Activated B cell treated with CpG ODN at 0.5 μM for 24 hours (primary cell): ENCODE measurements around the gene CHD6. TPM values are rescaled to one million over a fixed set of nuclear protein-coding genes. Genes with fewer than 3 reads are reported as not detected.

Experiments
- ATAC-seq: fragments of 200-7000 bp; cut with Tn5 transposase; one replicate; pipeline ENCODE4 v1.10.0; 2021; ENCODE audit warnings: low read depth, mild to moderate bottlenecking, moderate library complexity
- CTCF ChIA-PET: fragments of 350-600 bp; sonication (Branson Sonifier 250); formaldehyde crosslinking; loops from one replicate; lab custom pipeline; 2021; ENCODE audit warnings: antibody characterized with exemption; lab: Charles Lee
- POLR2A ChIA-PET: fragments of 350-600 bp; sonication (Branson Sonifier 250); formaldehyde crosslinking; loops from one replicate; lab custom pipeline; 2021; ENCODE audit warnings: antibody characterized with exemption; lab: Charles Lee
- DNase-seq: peaks from one replicate; pipeline ENCODE4 v3.0.0; 2022
- H3K27ac Mint-ChIP-seq: one replicate; pipeline ENCODE4 v1.8.0; 2020; ENCODE audit warnings: mixed read lengths
- H3K27me3 Mint-ChIP-seq: one replicate; pipeline ENCODE4 v1.8.0; 2021; ENCODE audit warnings: mixed read lengths
- H3K36me3 Mint-ChIP-seq: one replicate; pipeline ENCODE4 v1.8.0; 2021; ENCODE audit warnings: low read depth, mixed read lengths
- H3K4me1 Mint-ChIP-seq: one replicate; pipeline ENCODE4 v1.8.0; 2021; ENCODE audit warnings: mixed read lengths
- H3K4me3 Mint-ChIP-seq: one replicate; pipeline ENCODE4 v1.8.0; 2020; ENCODE audit warnings: mild to moderate bottlenecking, mixed read lengths
- H3K9me3 Mint-ChIP-seq: one replicate; pipeline ENCODE4 v1.8.0; 2020; ENCODE audit warnings: mixed read lengths
- intact Hi-C: fragments of 100-400 bp; cut with micrococcal nuclease; formaldehyde crosslinking; loops from one replicate; pipeline ENCODE4 v1.15.1; 2024
- total RNA-seq: library from RNA; stranded (reverse); gene quantifications from 2 replicates; pipeline ENCODE4 v1.2.3, GENCODE V29; 2022
- TF ChIP-seq, protein P1 (sequence below): fragments of 200-600 bp; IDR thresholded peaks from one replicate; pipeline ENCODE4 v1.8.0; 2022; ENCODE audit warnings: antibody characterized with exemption, mild to moderate bottlenecking

Gene CHD6
- total RNA-seq, 1 donor from 2014 or later: 59.9 TPM

DNA sequence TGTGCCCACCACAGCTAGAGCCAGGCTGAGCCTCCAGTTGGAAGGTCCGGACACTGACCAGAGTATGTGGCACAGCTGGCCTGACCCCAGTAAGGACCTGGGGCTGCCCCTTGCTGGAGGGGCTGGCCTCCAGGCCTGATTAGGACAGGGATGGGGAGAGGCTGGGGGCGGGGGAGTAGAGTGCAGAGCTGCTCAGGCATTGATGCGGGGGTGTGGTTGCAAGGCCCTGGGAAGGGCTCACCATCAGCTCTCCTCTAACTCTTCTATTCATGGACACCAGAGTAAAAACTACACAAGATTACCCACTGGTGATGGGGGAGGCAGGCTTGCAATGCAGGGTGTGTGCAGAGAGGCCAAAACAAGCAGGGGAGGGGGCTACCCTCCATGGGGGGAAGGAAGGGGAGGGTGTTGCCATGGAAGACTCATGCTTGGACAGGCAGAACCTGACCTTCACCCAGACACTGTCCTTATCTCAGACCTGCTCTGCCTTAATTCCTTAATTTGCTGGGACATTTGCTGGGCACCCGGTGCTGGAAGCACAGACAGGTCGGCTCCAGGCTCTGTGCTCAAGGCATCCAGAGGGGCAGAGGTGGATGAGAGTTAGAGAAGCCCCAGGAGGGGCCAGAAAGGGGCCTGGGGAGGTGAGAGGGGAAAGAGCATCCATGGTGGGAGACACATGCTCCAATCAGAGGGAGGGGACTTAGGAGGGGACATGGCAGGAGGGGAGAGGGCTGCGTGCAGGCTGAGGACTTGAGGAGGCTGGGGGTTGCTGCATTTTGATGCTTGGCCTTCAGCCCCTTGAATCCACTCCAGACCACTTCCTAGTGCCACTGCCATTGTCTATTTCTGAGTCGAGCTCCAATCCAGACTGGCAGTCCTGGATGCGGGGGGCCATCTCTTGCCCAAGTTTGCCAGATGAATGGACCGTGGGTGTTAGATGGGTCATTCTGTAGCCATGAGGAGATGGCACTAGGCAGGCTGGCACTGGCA, 244.0 kb downstream of the CHD6 start:
- Mint-ChIP-seq H3K9me3 (peaks cover 10% of the 10 kb centered on the region), H3K36me3 (no peaks in the 10 kb centered on the region), H3K27ac (no peak overlapping the region), H3K4me3 (no peak overlapping the region), H3K27me3 (peaks cover 32% of the 10 kb centered on the region), H3K4me1 (no peaks in the 10 kb centered on the region)
- ChIA-PET POLR2A (no interaction called here), CTCF (no interaction called here)
- DNase-seq: no peak
- ATAC-seq: no peak
- intact Hi-C loops: no loop called here
- TF ChIP-seq, protein P1, sequence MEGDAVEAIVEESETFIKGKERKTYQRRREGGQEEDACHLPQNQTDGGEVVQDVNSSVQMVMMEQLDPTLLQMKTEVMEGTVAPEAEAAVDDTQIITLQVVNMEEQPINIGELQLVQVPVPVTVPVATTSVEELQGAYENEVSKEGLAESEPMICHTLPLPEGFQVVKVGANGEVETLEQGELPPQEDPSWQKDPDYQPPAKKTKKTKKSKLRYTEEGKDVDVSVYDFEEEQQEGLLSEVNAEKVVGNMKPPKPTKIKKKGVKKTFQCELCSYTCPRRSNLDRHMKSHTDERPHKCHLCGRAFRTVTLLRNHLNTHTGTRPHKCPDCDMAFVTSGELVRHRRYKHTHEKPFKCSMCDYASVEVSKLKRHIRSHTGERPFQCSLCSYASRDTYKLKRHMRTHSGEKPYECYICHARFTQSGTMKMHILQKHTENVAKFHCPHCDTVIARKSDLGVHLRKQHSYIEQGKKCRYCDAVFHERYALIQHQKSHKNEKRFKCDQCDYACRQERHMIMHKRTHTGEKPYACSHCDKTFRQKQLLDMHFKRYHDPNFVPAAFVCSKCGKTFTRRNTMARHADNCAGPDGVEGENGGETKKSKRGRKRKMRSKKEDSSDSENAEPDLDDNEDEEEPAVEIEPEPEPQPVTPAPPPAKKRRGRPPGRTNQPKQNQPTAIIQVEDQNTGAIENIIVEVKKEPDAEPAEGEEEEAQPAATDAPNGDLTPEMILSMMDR: no peak

DNA sequence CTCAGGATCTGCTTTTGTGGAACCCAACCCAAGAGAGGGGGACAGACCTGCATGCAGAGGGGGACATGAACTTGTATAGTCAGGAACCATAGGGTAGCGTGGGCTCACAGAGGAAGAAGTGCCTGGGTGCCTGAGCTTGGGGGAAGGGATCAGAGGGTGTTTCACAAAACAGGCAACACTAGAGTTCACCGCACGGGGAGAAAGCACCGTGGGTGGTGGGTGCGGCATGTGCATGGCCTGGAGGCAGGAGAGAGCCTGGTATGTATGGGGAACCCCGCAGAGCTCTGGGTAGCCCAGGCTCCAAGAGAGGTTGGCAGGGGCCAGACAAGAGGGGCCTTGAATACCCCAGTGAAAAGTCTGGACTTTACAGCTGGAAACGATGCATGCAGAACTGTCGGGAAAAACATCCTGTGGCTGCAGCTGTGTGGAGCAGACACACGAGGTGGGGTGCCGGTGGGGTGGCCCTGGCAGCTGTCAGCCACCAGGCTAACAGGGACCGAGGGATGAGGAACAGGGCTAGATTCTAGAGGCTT, 244.9 kb downstream of the CHD6 start:
- peaks cover 35% of the 10 kb centered on the region for H3K27me3 Mint-ChIP-seq
- H3K36me3 Mint-ChIP-seq: no peaks in the 10 kb centered on the region
- intact Hi-C loops: no loop called here
- peaks cover 10% of the 10 kb centered on the region for H3K9me3 Mint-ChIP-seq
- CTCF ChIA-PET: no interaction called here
- no peak overlapping the region for H3K27ac Mint-ChIP-seq
- TF ChIP-seq, protein P1: no peak
- POLR2A ChIA-PET: no interaction called here
- DNase-seq: no peak
- no peak for ATAC-seq
- H3K4me1 Mint-ChIP-seq: no peaks in the 10 kb centered on the region
- no peak overlapping the region for H3K4me3 Mint-ChIP-seq

DNA sequence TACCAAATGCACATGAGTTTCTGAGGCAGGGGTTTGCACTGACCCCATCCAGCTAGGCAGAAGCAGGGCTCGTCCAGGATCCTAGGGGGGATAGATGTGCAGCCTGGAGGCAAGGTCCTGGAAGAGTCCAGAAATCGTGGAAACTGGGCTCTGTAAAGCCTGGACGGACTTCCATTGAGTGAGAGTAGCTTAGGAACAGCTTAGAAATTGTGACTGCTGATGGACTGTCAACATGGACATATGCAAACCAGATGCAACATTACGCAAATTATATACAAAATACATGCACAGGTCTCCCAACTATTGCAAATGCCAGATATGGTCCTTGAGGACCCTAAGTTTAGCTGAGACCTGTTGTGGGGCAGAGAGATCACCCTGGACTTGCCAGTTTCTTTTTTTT, 246.8 kb downstream of the CHD6 start:
- DNase-seq (no peak), ATAC-seq (no peak)
- POLR2A ChIA-PET: no interaction called here
- no peaks in the 10 kb centered on the region for H3K36me3 Mint-ChIP-seq
- intact Hi-C loops: no loop called here
- TF ChIP-seq, protein P1: no peak
- H3K27ac Mint-ChIP-seq: no peak overlapping the region
- CTCF ChIA-PET: no interaction called here
- peaks cover 44% of the 10 kb centered on the region for H3K27me3 Mint-ChIP-seq
- H3K4me1 Mint-ChIP-seq: peaks cover 7% of the 10 kb centered on the region
- peaks cover 10% of the 10 kb centered on the region for H3K9me3 Mint-ChIP-seq
- no peak overlapping the region for H3K4me3 Mint-ChIP-seq

DNA sequence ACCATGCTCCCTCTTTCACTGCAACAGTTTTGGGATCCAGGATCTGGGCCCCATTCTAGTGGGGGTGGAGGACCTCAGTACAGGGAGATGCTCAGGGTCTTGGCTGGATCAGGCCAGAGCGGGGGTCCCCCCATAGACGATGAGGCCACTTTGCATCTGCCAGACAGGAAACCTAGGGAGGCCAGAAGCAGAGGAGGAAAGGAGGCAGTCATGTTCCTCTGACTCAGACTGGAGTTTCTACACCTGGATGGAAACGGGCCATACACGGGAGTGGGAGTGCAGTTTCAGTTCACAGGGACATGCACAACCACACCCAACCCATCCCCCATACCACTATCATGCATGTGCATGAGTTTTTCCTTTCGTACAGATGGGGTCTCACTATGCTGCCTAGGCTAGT, 248.0 kb downstream of the CHD6 start:
- H3K27ac Mint-ChIP-seq: no peak overlapping the region
- peaks cover 39% of the 10 kb centered on the region for H3K27me3 Mint-ChIP-seq
- H3K4me3 Mint-ChIP-seq: no peak overlapping the region
- peaks cover 9% of the 10 kb centered on the region for H3K4me1 Mint-ChIP-seq
- TF ChIP-seq, protein P1: no peak
- CTCF ChIA-PET: no interaction called here
- no peak for ATAC-seq
- intact Hi-C loops: no loop called here
- POLR2A ChIA-PET: no interaction called here
- H3K9me3 Mint-ChIP-seq: peaks cover 10% of the 10 kb centered on the region
- no peak for DNase-seq
- H3K36me3 Mint-ChIP-seq: no peaks in the 10 kb centered on the region

DNA sequence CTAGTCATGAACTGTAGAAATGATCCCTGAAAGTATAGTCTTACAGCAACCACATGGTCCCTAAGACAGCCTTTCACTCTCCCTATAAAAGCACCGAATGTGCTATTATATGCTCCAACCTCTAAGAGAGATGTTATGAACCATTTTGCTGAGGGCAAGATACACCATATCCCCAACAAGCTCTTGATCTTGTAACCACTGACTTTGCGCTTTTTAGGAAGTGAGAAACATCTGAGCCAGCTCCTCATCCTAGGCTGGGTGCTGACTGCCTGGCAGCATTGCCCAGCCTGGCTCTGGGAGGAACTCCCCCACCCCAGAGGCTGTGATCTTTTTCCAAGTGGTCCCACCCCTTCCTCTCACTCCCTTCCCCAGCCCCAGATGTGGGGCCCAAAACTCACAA, 248.5 kb downstream of the CHD6 start:
- DNase-seq: no peak
- TF ChIP-seq, protein P1: no peak
- H3K9me3 Mint-ChIP-seq: peaks cover 10% of the 10 kb centered on the region
- ChIA-PET POLR2A (no interaction called here), CTCF (no interaction called here)
- H3K4me1 Mint-ChIP-seq: peaks cover 9% of the 10 kb centered on the region
- H3K27me3 Mint-ChIP-seq: peaks cover 41% of the 10 kb centered on the region
- intact Hi-C loops: no loop called here
- no peak for ATAC-seq
- no peaks in the 10 kb centered on the region for H3K36me3 Mint-ChIP-seq
- no peak overlapping the region for H3K27ac Mint-ChIP-seq
- no peak overlapping the region for H3K4me3 Mint-ChIP-seq
